Chondrocyte (in vitro differentiated cells): ENCODE data around the gene EDDM3A. TPM values are rescaled to one million over a fixed set of nuclear protein-coding genes. Genes with fewer than 3 reads are reported as not detected.

ENCODE experiments used
- DNase-seq: peaks from one replicate; pipeline ENCODE4 v3.0.0; 2021; ENCODE audit warnings: mixed read lengths, low spot score
- H3K27ac Mint-ChIP-seq: one replicate; pipeline ENCODE4 v1.8.0; 2021; ENCODE audit warnings: mild to moderate bottlenecking, moderate library complexity, mixed read lengths; ENCODE audit not compliant: unreplicated experiment
- H3K27me3 Mint-ChIP-seq: 2 replicates; pipeline ENCODE4 v1.8.0; 2021; ENCODE audit warnings: low read depth, mixed read lengths
- H3K36me3 Mint-ChIP-seq: 2 replicates; pipeline ENCODE4 v1.8.0; 2021; ENCODE audit warnings: low read depth, mixed read lengths
- H3K4me1 Mint-ChIP-seq: 2 replicates; pipeline ENCODE4 v1.8.0; 2021; ENCODE audit warnings: low read depth, mild to moderate bottlenecking, mixed read lengths
- H3K4me3 Mint-ChIP-seq: one replicate; pipeline ENCODE4 v1.8.0; 2021; ENCODE audit warnings: mild to moderate bottlenecking, moderate library complexity, mixed read lengths; ENCODE audit not compliant: unreplicated experiment
- H3K9me3 Mint-ChIP-seq: 2 replicates; pipeline ENCODE4 v1.8.0; 2021; ENCODE audit warnings: low read depth, mixed read lengths
- long read RNA-seq: library from polyadenylated mRNA; stranded (forward); transcript quantifications from one replicate; pipeline ENCODE4 v2.0.0, GENCODE V29; 2021
- total RNA-seq: library from RNA; stranded (reverse); gene quantifications from 3 replicates; pipeline ENCODE4 v1.2.1, GENCODE V29; 2021
- TF ChIP-seq, protein P1 (sequence below): fragments of 200-600 bp; sonication (generic); IDR thresholded peaks from 2 replicates; pipeline ENCODE4 v1.5.0; 2021; ENCODE audit warnings: antibody characterized with exemption, mild to moderate bottlenecking, moderate library complexity

Gene EDDM3A, protein sequence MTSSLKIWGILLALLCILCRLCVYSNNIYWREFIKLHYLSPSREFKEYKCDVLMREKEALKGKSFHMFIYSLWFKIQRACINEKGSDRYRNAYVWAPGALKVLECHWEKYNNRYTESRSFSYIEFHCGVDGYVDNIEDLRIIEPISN
- total RNA-seq: not detected in 3 replicates
- long read RNA-seq: 0 reads

DNA sequence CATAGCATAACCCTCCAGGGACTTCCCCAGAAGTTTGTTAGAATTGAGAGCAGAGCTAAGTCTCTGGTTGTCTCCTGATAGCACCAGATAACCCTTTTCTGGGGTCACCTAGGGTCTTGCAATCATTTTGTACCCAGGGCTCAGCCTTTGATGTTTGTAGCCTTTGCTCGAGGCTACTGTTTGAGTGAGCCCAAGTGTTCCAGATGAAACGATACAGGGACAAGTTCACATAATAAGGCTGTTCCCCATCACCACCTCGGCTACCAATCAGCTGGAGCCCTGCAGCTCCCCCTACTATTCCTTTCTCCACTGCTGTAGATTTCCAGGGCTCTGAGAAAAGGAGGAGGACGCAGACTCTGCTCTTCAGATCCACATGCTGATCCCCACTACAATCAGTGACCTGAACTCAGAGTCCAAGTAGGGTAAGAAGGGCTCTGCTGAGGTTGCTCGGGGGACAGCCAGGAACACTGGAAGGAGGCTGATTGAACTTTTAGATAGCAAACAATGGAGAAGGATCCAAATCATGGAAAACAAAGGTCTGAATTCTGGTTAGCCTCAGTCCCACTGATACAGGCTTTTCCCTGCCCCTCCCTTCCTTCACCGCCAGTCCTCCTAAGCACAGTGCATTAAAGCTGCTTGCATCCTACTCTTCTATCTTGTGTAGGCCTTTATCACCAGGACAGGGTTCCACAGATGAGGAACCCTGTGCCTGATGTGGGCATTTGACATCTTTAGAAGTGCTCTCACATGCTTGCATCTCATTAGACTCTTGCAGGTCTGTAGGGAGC, at the start of gene EDDM3A:
Gene EDDM3A (plus strand): TSS at position 317 of the 788 bp plus-strand sequence. CDS start 1,694 bp downstream, outside the sequence.
- no peaks in the 10 kb centered on the region for H3K36me3 Mint-ChIP-seq
- H3K27ac Mint-ChIP-seq: no peak within 1 kb of the TSS

DNA sequence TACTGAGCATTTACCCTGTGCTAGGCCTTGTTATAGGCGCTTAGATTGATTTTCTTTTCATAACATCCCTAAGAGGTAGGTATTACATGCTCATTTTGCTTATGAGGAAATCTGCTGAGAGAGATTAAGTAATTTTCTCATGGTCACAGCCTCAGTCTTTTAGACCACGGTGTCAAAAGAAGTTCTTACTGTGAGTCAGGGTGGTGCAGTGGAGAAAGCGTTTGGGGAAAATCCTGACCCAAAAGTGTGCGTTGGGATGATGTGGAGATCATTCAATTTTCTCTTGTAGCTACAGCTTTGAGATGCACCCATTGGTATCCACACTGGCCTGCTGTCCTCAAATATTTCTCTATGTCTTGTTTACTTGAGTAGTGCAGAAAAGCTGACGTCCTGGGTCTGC, 48.9 kb upstream of the EDDM3A start:
- Mint-ChIP-seq H3K36me3 (peaks cover 5% of the 10 kb centered on the region), H3K4me3 (no peak overlapping the region), H3K27me3 (no peaks in the 10 kb centered on the region), H3K4me1 (no peaks in the 10 kb centered on the region), H3K27ac (no peak overlapping the region), H3K9me3 (no peaks in the 10 kb centered on the region)
- TF ChIP-seq, protein P1, sequence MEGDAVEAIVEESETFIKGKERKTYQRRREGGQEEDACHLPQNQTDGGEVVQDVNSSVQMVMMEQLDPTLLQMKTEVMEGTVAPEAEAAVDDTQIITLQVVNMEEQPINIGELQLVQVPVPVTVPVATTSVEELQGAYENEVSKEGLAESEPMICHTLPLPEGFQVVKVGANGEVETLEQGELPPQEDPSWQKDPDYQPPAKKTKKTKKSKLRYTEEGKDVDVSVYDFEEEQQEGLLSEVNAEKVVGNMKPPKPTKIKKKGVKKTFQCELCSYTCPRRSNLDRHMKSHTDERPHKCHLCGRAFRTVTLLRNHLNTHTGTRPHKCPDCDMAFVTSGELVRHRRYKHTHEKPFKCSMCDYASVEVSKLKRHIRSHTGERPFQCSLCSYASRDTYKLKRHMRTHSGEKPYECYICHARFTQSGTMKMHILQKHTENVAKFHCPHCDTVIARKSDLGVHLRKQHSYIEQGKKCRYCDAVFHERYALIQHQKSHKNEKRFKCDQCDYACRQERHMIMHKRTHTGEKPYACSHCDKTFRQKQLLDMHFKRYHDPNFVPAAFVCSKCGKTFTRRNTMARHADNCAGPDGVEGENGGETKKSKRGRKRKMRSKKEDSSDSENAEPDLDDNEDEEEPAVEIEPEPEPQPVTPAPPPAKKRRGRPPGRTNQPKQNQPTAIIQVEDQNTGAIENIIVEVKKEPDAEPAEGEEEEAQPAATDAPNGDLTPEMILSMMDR: no peak
- no peak for DNase-seq

More for the DNA sequence above, at the start of gene EDDM3A:
- DNase-seq: no peak
- H3K4me3 Mint-ChIP-seq: no peak within 1 kb of the TSS
- H3K4me1 Mint-ChIP-seq: no peaks in the 10 kb centered on the region
- H3K9me3 Mint-ChIP-seq: no peaks in the 10 kb centered on the region
- TF ChIP-seq, protein P1: no peak
- peaks cover 2% of the 10 kb centered on the region for H3K27me3 Mint-ChIP-seq

DNA sequence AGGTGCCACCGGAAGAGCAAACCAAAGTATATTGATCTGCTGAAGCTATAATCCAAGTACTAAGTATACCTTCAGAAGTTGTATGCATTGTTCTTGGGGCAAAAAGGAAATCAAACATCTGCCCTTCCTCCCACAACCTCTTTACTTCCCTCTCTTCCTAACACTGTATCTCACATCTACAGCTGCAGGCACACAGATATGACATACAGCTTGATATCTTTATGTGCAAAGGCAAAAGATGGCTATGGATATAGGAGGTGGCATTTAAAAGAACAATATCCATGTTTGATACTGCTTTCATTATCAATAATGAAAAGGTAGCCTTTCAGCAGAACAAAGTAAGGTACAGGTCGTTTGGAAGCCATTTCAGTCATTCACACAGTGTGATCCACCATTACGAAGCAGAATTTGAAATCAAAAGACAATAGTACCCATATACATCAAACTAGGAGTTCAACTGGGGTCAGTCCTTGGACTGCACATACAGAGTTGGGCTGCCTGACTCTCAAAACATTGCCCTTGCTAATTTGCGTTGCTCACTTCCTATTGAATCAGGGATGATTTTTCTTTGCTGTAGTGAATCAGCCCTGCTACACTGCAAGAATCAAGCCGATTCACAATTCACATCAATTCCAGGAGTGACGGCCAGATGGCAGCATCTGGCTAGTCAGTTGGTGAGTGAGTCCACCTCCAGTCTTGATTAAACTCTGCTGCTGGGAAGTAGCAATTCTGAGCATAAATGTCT, 48.2 kb upstream of the EDDM3A start:
- H3K4me1 Mint-ChIP-seq: no peaks in the 10 kb centered on the region
- no peak overlapping the region for H3K4me3 Mint-ChIP-seq
- peaks cover 5% of the 10 kb centered on the region for H3K36me3 Mint-ChIP-seq
- H3K9me3 Mint-ChIP-seq: no peaks in the 10 kb centered on the region
- no peak overlapping the region for H3K27ac Mint-ChIP-seq
- DNase-seq: no peak
- TF ChIP-seq, protein P1: peak; percentile 90
- no peaks in the 10 kb centered on the region for H3K27me3 Mint-ChIP-seq

DNA sequence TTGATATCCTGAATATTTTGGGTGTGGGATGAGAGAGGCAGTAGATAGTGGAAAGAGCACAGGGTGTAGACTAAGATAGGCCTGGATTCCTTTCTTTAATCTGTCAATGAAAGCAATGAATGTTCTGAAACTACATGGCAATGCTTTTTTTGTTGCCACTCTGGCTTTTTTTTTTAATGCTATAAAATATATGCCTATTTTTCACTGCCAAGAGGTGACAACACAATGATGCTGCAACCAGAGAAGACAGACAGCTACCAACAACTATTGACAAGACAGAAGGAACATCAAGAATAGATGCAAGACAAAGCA, 47.7 kb upstream of the EDDM3A start:
- Mint-ChIP-seq H3K4me1 (no peaks in the 10 kb centered on the region), H3K9me3 (no peaks in the 10 kb centered on the region), H3K27me3 (no peaks in the 10 kb centered on the region), H3K27ac (no peak overlapping the region), H3K4me3 (no peak overlapping the region), H3K36me3 (peaks cover 5% of the 10 kb centered on the region)
- TF ChIP-seq, protein P1: peak; percentile 51
- DNase-seq: no peak

DNA sequence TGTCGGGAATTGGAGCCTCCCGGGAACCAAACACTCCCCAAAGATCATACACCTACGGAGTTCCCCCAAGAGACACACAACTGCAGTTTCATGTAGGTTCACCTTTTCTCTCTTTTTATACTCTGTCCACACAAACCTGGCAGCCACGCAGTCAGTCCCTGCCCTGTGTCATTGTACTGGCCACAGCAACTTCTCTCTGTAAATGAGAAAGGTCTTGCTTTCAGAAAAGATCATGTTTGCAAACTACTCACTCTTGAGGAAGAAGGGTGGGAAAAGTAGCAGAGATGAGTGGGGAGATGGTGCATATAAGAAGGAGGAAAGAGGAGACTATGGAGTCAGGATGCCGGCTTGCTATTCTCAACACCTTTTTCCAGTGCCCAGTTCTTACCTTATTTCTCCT, 46.8 kb upstream of the EDDM3A start:
- H3K4me1 Mint-ChIP-seq: no peaks in the 10 kb centered on the region
- no peaks in the 10 kb centered on the region for H3K27me3 Mint-ChIP-seq
- peaks cover 4% of the 10 kb centered on the region for H3K36me3 Mint-ChIP-seq
- no peak overlapping the region for H3K4me3 Mint-ChIP-seq
- no peak overlapping the region for H3K27ac Mint-ChIP-seq
- TF ChIP-seq, protein P1: no peak
- no peaks in the 10 kb centered on the region for H3K9me3 Mint-ChIP-seq
- DNase-seq: no peak
